GM12801 (cell line): ENCODE data around the gene LMF2.

Source experiments
- CTCF ChIP-seq: IDR thresholded peaks from one replicate; pipeline ENCODE4 v1.5.1; 2011; ENCODE audit warnings: control low read depth; ENCODE audit not compliant: insufficient read length; ENCODE audit errors: extremely low read depth

The LMF2 gene

DNA sequence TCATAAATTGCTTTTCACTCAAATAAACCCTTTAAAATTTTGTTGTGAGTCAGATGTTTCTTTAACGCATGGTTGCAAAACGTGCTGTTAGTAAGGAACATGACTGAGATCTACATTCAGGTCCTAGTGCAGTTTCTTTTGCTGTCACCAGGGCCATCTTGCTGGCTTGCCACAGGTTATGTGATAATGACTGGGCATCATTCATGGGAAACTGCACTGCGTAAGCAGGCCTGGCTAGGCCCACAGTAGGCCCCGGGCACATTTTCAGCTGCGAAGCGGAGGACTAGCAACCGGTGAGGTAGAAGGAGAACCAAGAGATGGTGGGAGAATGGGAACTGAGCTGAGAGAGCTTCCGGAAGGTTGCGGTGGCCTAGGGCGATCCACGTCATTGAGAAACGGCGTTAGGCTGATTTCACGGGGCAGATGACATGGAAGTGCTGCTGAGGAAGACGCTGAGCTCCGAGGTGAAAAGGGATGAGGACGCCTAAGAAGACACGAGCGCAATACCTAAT lies 35.0 kb upstream of the LMF2 start:
- no peak for TF ChIP-seq CTCF

GRCh38 chr22:50540381-50540780 lies 32.9 kb upstream of the LMF2 start:
- TF ChIP-seq CTCF, result no peak

DNA sequence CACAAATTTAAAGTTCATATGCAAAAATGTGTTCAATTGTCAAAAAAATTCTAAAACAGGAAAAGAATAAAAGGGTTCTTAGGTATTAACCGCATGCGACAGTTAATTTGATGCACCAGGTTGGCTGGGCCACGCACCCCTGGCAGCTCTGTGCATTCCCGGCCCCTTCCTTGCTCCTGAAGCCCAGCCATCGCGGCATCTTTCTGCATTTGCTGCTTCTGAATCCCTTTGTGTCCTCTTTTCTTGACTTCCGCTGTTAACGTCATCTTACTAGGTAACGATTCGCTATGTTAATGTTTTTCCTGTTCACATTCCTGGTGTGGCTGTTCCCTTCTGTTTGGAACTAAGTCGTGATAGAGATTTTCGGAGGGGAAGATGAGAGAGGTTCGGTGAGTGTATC lies 30.3 kb upstream of the LMF2 start:
- TF ChIP-seq CTCF, result no peak

GRCh38 chr22:50536226-50536625 lies 28.7 kb upstream of the LMF2 start:
- no peak for TF ChIP-seq CTCF

GRCh38 chr22:50535113-50535512 lies 27.6 kb upstream of the LMF2 start:
- TF ChIP-seq CTCF, result no peak

DNA sequence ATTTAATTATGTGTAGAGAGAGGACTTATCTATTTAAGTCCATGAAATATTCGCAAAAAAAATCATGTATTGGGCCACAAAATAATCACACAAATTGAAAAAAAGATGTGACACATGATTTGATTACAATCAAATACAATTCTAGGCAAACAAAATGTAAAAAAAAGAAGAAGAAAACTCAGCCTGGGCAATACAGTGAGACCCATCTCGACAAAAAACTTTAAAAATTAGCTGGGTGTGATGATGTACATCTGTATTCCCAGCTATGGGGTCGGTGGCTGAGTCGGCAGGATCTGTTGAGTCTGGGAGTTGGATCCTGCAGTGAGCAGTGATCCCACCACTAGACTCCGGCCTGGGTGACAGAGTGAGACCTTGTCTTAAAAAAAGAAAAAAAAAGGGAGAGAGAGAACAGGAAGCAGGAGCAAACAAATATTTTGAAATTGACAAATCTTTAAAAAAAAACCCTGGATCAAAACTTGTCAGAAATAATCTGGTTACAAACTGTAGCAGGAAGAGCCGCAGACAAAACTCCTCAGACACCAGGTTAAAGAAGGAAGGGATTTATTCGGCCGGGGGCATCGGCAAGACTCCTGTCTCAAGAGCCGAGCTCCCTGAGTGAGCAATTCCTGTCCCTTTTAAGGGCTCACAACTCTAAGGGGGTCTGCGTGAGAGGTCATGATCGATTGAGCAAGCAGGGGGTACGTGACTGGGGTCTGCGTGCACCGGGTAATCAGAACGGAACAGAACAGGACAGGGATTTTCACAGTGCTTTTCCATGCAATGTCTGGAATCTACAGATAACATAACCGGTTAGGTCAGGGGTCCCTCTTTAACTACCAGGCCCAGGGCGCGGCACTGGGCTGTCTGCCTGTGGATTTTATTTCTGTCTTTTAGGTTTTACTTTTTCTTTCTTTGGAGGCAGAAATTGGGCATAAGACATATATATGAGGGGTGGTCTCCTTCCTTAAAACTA lies 25.6 kb upstream of the LMF2 start:
- no peak for TF ChIP-seq CTCF

DNA sequence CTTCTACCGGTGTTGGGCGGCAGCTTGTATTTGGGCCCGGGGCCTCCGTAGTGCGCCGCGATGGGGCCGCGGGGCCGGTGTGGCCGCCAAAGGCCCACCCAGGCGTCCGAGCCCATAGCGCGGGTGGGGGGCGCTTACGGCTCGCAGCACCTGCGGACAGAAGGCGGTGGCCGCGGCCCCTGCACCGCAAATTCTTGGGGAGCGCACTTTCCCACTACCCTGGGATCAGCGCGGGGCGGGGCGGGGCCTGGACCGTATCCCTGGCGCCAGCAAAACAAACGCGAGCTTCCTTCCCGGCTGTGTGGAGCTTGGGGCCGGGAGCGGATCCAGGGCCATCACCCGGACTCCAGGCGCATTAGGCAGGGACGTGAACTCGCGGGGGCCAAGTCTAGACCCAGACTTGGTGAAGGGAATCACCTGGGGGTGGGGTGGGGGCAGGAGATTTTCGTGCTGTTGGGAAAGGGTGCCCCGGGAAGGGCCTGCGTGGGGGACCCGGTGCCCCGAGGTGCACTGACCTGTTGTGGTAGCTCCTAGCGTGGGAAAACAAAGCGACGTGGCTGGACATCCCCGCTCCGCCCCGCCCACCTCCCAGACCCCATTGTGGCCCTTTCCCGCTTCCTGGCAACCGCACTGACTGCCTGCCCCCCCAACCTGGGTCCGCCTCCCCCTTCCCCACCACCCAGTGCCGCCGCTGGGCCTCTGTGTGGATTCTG lies 24.6 kb upstream of the LMF2 start:
- TF ChIP-seq CTCF, result no peak
